GM18519 (cell line): ENCODE measurements around the gene SPPL2B.

ENCODE experiments used
- ATAC-seq: cut with Tn5 transposase; IDR thresholded peaks from one replicate; pipeline ENCODE4 v1.9.1; 2021; ENCODE audit warnings: mild to moderate bottlenecking, moderate library complexity; ENCODE audit not compliant: unreplicated experiment, low FRiP score

The SPPL2B gene

GRCh38 chr19:2296141-2296540, 32.3 kb upstream of the SPPL2B start:
- ATAC-seq: no peak

GRCh38 chr19:2300533-2300932, 28.0 kb upstream of the SPPL2B start:
- no peak for ATAC-seq

GRCh38 chr19:2302319-2303210, 25.9 kb upstream of the SPPL2B start:
- ATAC-seq: no peak

GRCh38 chr19:2303211-2303798, 25.2 kb upstream of the SPPL2B start:
- no peak for ATAC-seq

GRCh38 chr19:2305452-2306280, 22.8 kb upstream of the SPPL2B start:
- no peak for ATAC-seq

GRCh38 chr19:2306281-2306806, 22.1 kb upstream of the SPPL2B start:
- no peak for ATAC-seq

- no peak for ATAC-seq
Measured at GRCh38 chr19:2306971-2307370, 21.5 kb upstream of the SPPL2B start.

GRCh38 chr19:2307518-2308012, 20.9 kb upstream of the SPPL2B start:
- no peak for ATAC-seq

- no peak for ATAC-seq
Measured at GRCh38 chr19:2308114-2308556, 20.3 kb upstream of the SPPL2B start, which contains the start of gene LINGO3. Gene LINGO3 (minus strand): TSS chr19:2308154. CDS start chr19:2291776, 16,378 bp downstream.

GRCh38 chr19:2309734-2310362, 18.6 kb upstream of the SPPL2B start:
- no peak for ATAC-seq

GRCh38 chr19:2311093-2311492, 17.4 kb upstream of the SPPL2B start:
- ATAC-seq: no peak

- no peak for ATAC-seq
Measured at GRCh38 chr19:2312820-2313501, 15.5 kb upstream of the SPPL2B start.

GRCh38 chr19:2315121-2315817, 13.2 kb upstream of the SPPL2B start:
- no peak for ATAC-seq

- no peak for ATAC-seq
Measured at GRCh38 chr19:2315818-2316353, 12.6 kb upstream of the SPPL2B start.

GRCh38 chr19:2317300-2317699, 11.2 kb upstream of the SPPL2B start:
- no peak for ATAC-seq

- ATAC-seq: no peak
Measured at GRCh38 chr19:2317756-2318155, 10.7 kb upstream of the SPPL2B start.

- ATAC-seq: no peak
Measured at GRCh38 chr19:2318923-2319322, 9.6 kb upstream of the SPPL2B start.

- no peak for ATAC-seq
Measured at GRCh38 chr19:2319551-2319950, 8.9 kb upstream of the SPPL2B start.

GRCh38 chr19:2320049-2320448, 8.4 kb upstream of the SPPL2B start:
- no peak for ATAC-seq
